Prostate gland (tissue), 2 donors: ENCODE measurements around the gene IDUA.

Experiments
- CTCF ChIP-seq, 4 experiments: fragments of 200-600 bp in 2 of 4; fragments of 450-650 bp in 2 of 4; sonication (generic) in 2 of 4; IDR thresholded peaks; 1 replicate in 3 of 4; 2 replicates in 1 of 4; pipeline ENCODE4 v1.5.1; 2016 to 2019; ENCODE audit warnings: antibody characterized with exemption in 4 of 4, mild to moderate bottlenecking in 2 of 4, moderate library complexity in 2 of 4
- POLR2A ChIP-seq: fragments of 450-650 bp; IDR thresholded peaks from one replicate; pipeline ENCODE4 v1.6.1; 2016; ENCODE audit warnings: antibody characterized with exemption, mild to moderate bottlenecking

GRCh38 chr4:945274-946102, 41.4 kb upstream of the IDUA start:
- TF ChIP-seq CTCF (IDR thresholded peaks at IDR 0.05): no peak
- no peak for TF ChIP-seq POLR2A
